CD4-positive, alpha-beta T cell (primary cell): ENCODE data around the gene MAST4. TPM values are rescaled to one million over a fixed set of nuclear protein-coding genes. Genes with fewer than 3 reads are reported as not detected.

Experiments used
- ATAC-seq: fragments of 200-7000 bp; cut with Tn5 transposase; one replicate; pipeline ENCODE4 v1.10.0; 2022; ENCODE audit warnings: mild to moderate bottlenecking; ENCODE audit not compliant: poor library complexity
- CTCF ChIA-PET: fragments of 350-600 bp; sonication (Branson Sonifier 250); formaldehyde crosslinking; loops from one replicate; lab custom pipeline; 2021; ENCODE audit warnings: antibody characterized with exemption, inconsistent platforms; lab: Charles Lee
- POLR2A ChIA-PET: fragments of 350-600 bp; sonication (Branson Sonifier 250); formaldehyde crosslinking; loops from one replicate; lab custom pipeline; 2021; ENCODE audit warnings: antibody characterized with exemption, inconsistent platforms; lab: Charles Lee
- DNase-seq, 14 experiments: peaks; one replicate each; pipeline ENCODE4 v3.0.0-alpha.2; 2013 to 2020; ENCODE audit warnings: mixed read lengths in 2 of 14
- H3K27ac ChIP-seq, 2 donors: one replicate each; pipeline versions ENCODE4 v1.5.1 to v1.7.0; 2013; ENCODE audit warnings: low read length in 2 of 2, low read depth in 1 of 2, mild to moderate bottlenecking in 1 of 2
- H3K27me3 ChIP-seq, 2 experiments: 1 replicate in 1 of 2; 2 replicates in 1 of 2; pipeline versions ENCODE4 v1.6.1 to v1.7.0; 2013; ENCODE audit warnings: low read length in 2 of 2, control low read depth in 1 of 2, mild to moderate bottlenecking in 1 of 2, moderate library complexity in 1 of 2; ENCODE audit not compliant: insufficient read depth in 2 of 2, control insufficient read depth in 1 of 2
- H3K36me3 ChIP-seq: one replicate; pipeline ENCODE4 v1.6.1; 2013; ENCODE audit warnings: low read length, control low read depth; ENCODE audit not compliant: insufficient read depth
- H3K4me1 ChIP-seq: one replicate; pipeline ENCODE4 v1.6.1; 2013; ENCODE audit warnings: low read length, control low read depth; ENCODE audit not compliant: insufficient read depth
- H3K4me3 ChIP-seq: one replicate; pipeline ENCODE4 v1.5.1; 2013; ENCODE audit warnings: mild to moderate bottlenecking, low read length, moderate library complexity
- H3K9me3 ChIP-seq, 2 experiments: 1 replicate in 1 of 2; 2 replicates in 1 of 2; pipeline versions ENCODE4 v1.6.1 to v1.7.0; 2013; ENCODE audit warnings: low read length in 2 of 2, mild to moderate bottlenecking in 2 of 2, control low read depth in 1 of 2, moderate library complexity in 1 of 2; ENCODE audit not compliant: control insufficient read depth in 1 of 2, insufficient read depth in 1 of 2
- H3K27ac Mint-ChIP-seq: one replicate; pipeline ENCODE4 v1.8.0; 2020; ENCODE audit warnings: mixed read lengths
- H3K27me3 Mint-ChIP-seq: one replicate; pipeline ENCODE4 v1.8.0; 2021; ENCODE audit warnings: mixed read lengths
- H3K36me3 Mint-ChIP-seq: one replicate; pipeline ENCODE4 v1.8.0; 2021; ENCODE audit warnings: low read depth, mixed read lengths
- H3K4me1 Mint-ChIP-seq: one replicate; pipeline ENCODE4 v1.8.0; 2021; ENCODE audit warnings: low read depth, mixed read lengths
- H3K4me3 Mint-ChIP-seq: one replicate; pipeline ENCODE4 v1.8.0; 2020; ENCODE audit warnings: mild to moderate bottlenecking, mixed read lengths
- H3K9me3 Mint-ChIP-seq: one replicate; pipeline ENCODE4 v1.8.0; 2020; ENCODE audit warnings: mixed read lengths
- CTCF ChIP-seq: fragments of 200-600 bp; IDR thresholded peaks from one replicate; pipeline ENCODE4 v1.8.0; 2022; ENCODE audit warnings: antibody characterized with exemption, mild to moderate bottlenecking
- intact Hi-C, 2 experiments: fragments of 100-400 bp; cut with DNase I in 1 of 2; cut with micrococcal nuclease in 1 of 2; formaldehyde crosslinking; loops; one replicate each; pipeline versions ENCODE4 v1.15.1 to v1.9.0; 2023 to 2025; cut with DNase I, micrococcal nuclease
- total RNA-seq, 174 experiments: library from RNA in 2 of 174; stranded (reverse) in 2 of 174; gene quantifications; one replicate each; pipeline ENCODE4 v1.2.3 and lab custom pipeline; 2021 to 2026

The MAST4 gene
- total RNA-seq, 2 experiments from 2014 or later: 21.3 to 21.6 TPM

- Mint-ChIP-seq H3K36me3 (no peaks in the 10 kb centered on the region), H3K4me1 (peaks cover 59% of the 10 kb centered on the region)
These were observed 617.8 kb downstream of the MAST4 start for GRCh38 chr5:67214036-67214435.

GRCh38 chr5:67214707-67215447 lies 618.7 kb downstream of the MAST4 start:
- CTCF ChIA-PET: interaction anchor here (1.3 to 1.7 kb wide), 3 partner anchors 8 to 58 kb away, joined by 3 to 7 read pairs (median 7); no protein-coding TSS in a partner anchor
- Histone ChIP-seq H3K27me3 (no peaks in the 10 kb centered on the region), H3K9me3 (no peaks in the 10 kb centered on the region), H3K4me3 (no peak overlapping the region), H3K4me1 (peaks cover 54% of the 10 kb centered on the region), H3K36me3 (no peaks in the 10 kb centered on the region), H3K27ac (peak overlapping the region; percentile 74 to 78)
- intact Hi-C loops: loop anchor here in 1 of 2 experiments (5.0 kb wide), 1 partner anchor 213 kb away; no protein-coding TSS in a partner anchor
- ATAC-seq: no peak
- Mint-ChIP-seq H3K27ac (peak overlapping the region; percentile 94), H3K9me3 (no peaks in the 10 kb centered on the region), H3K27me3 (no peaks in the 10 kb centered on the region), H3K4me1 (peaks cover 56% of the 10 kb centered on the region), H3K36me3 (no peaks in the 10 kb centered on the region), H3K4me3 (peak overlapping the region; percentile 35)
- no peak for DNase-seq
- POLR2A ChIA-PET: interaction anchor here (0.6 to 3.1 kb wide), 11 partner anchors 8 to 1056 kb away, joined by 3 to 26 read pairs (median 3); partner anchors contain the start of gene PIK3R1
- TF ChIP-seq CTCF: no peak

More at GRCh38 chr5:67214036-67214435, 617.8 kb downstream of the MAST4 start:
- ChIA-PET CTCF (interaction anchor here (1.7 kb wide), 1 partner anchor 57 kb away, joined by 7 read pairs; no protein-coding TSS in a partner anchor), POLR2A (interaction anchor here (1.5 to 3.1 kb wide), 4 partner anchors 48 to 1057 kb away, joined by 4 to 22 read pairs (median 10); no protein-coding TSS in a partner anchor)
- Mint-ChIP-seq H3K27ac (peak overlapping the region; percentile 94), H3K27me3 (no peaks in the 10 kb centered on the region), H3K4me3 (peak overlapping the region; percentile 59), H3K9me3 (no peaks in the 10 kb centered on the region)
- intact Hi-C loops: loop anchor here in 1 of 2 experiments (5.0 kb wide), 1 partner anchor 212 kb away; no protein-coding TSS in a partner anchor
- no peaks in the 10 kb centered on the region for H3K27me3 ChIP-seq
- H3K9me3 ChIP-seq: no peaks in the 10 kb centered on the region
- no peak overlapping the region for H3K4me3 ChIP-seq
- H3K4me1 ChIP-seq: peaks cover 57% of the 10 kb centered on the region
- no peak overlapping the region for H3K27ac ChIP-seq
- TF ChIP-seq CTCF: no peak
- DNase-seq (no peak), ATAC-seq (no peak)
- no peaks in the 10 kb centered on the region for H3K36me3 ChIP-seq

GRCh38 chr5:67215519-67216471 lies 619.6 kb downstream of the MAST4 start:
- TF ChIP-seq CTCF: no peak
- Mint-ChIP-seq H3K36me3 (no peaks in the 10 kb centered on the region), H3K4me3 (peak overlapping the region; percentile 49), H3K4me1 (peaks cover 63% of the 10 kb centered on the region), H3K9me3 (no peaks in the 10 kb centered on the region), H3K27me3 (no peaks in the 10 kb centered on the region), H3K27ac (peak overlapping the region; percentile 94)
- Histone ChIP-seq H3K27me3 (no peaks in the 10 kb centered on the region), H3K4me3 (peak overlapping the region; percentile 22), H3K27ac (peak overlapping the region; percentile 74 to 78), H3K4me1 (peaks cover 63% of the 10 kb centered on the region), H3K36me3 (no peaks in the 10 kb centered on the region), H3K9me3 (no peaks in the 10 kb centered on the region)
- POLR2A ChIA-PET: interaction anchor here (0.6 to 3.1 kb wide), 13 partner anchors 9 to 1055 kb away, joined by 3 to 26 read pairs (median 3); partner anchors contain the start of gene PIK3R1
- intact Hi-C loops: no loop called here
- CTCF ChIA-PET: interaction anchor here (1.3 to 1.4 kb wide), 2 partner anchors 9 to 59 kb away, joined by 3 to 7 read pairs; no protein-coding TSS in a partner anchor
- DNase-seq: peak; percentile 58 to 91 (median 73)
- ATAC-seq: peak; percentile 95
